HepG2 (cell line): ENCODE results near the gene TTC39B. TPM values are rescaled to one million over a fixed set of nuclear protein-coding genes. Genes with fewer than 3 reads are reported as not detected.

ENCODE experiments used
- ATAC-seq: fragments of 200-7000 bp; cut with Tn5 transposase; 3 replicates; pipeline ENCODE4 v1.9.1; 2020; ENCODE audit warnings: mild to moderate bottlenecking, moderate library complexity
- BruUV-seq: library from RNA; stranded (reverse); fragments of 400-500 nt; replicated peaks from 2 replicates; lab custom pipeline; 2021; lab: Mats Ljungman, UMichigan
- CTCF ChIA-PET: fragments of 300-600 bp; formaldehyde crosslinking; extraction: SDS; loops from one replicate; lab custom pipeline; 2021; ENCODE audit warnings: low total read pairs, inconsistent platforms, low intra/inter-chr PET ratio; lab: Yijun Ruan, JAX
- POLR2A ChIA-PET: fragments of 350-600 bp; sonication (Branson Sonifier 250); formaldehyde crosslinking; loops from one replicate; lab custom pipeline; 2020; ENCODE audit warnings: antibody characterized with exemption, inconsistent platforms; lab: Yijun Ruan, JAX
- DNase-seq: peaks from one replicate; pipeline ENCODE4 v3.0.0-alpha.2; 2015; ENCODE audit warnings: low spot score
- FAIRE-seq: peaks from 3 replicates; lab custom pipeline; 2011; peaks lifted over from hg19 to GRCh38; lab: Jason Lieb, UNC
- H2AFZ ChIP-seq: one replicate; pipeline ENCODE4 v1.6.1; 2011; ENCODE audit warnings: low read length, inconsistent platforms
- H3K27ac ChIP-seq: fragments of 300-600 bp; 3 replicates; pipeline ENCODE4 v1.8.0; 2011; ENCODE audit warnings: mixed run types, mild to moderate bottlenecking, mixed read lengths, low read length, inconsistent platforms; ENCODE audit not compliant: insufficient read depth; ENCODE audit errors: extremely low read length
- H3K27me3 ChIP-seq, 2 experiments: fragments of 200-600 bp in 1 of 2; 2 replicates in 1 of 2; 3 replicates in 1 of 2; pipeline versions ENCODE4 v1.6.0 to v1.8.0; 2011; ENCODE audit warnings: low read length in 2 of 2, mild to moderate bottlenecking in 2 of 2, moderate library complexity in 2 of 2, inconsistent platforms in 1 of 2; ENCODE audit not compliant: insufficient read depth in 2 of 2, control insufficient read depth in 1 of 2
- H3K36me3 ChIP-seq, 2 experiments: fragments of 200-600 bp in 1 of 2; replicated peaks in 1 of 2; 2 replicates in 1 of 2; 3 replicates in 1 of 2; pipeline versions ENCODE4 v1.5.1 to v1.8.0; 2011; ENCODE audit warnings: low read length in 2 of 2, inconsistent platforms in 1 of 2; ENCODE audit not compliant: insufficient read depth in 2 of 2, control insufficient read depth in 1 of 2
- H3K4me1 ChIP-seq: 2 replicates; pipeline ENCODE4 v1.5.1; 2012; ENCODE audit warnings: low read length, inconsistent platforms; ENCODE audit not compliant: insufficient read depth
- H3K4me2 ChIP-seq: 2 replicates; pipeline ENCODE4 v1.6.0; 2011; ENCODE audit warnings: low read depth, low read length, inconsistent platforms
- H3K4me3 ChIP-seq, 3 experiments: fragments of 200-600 bp in 1 of 3; sonication (generic), shearing (Covaris generic) in 1 of 3; replicated peaks in 1 of 3; 2 replicates each; pipeline ENCODE4 v1.5.1; 2011 to 2016; ENCODE audit warnings: low read length in 3 of 3, inconsistent platforms in 2 of 3, low read depth in 2 of 3, mild to moderate bottlenecking in 2 of 3, control low read depth in 1 of 3, mixed read lengths in 1 of 3; ENCODE audit not compliant: insufficient read depth in 1 of 3
- H3K79me2 ChIP-seq: one replicate; pipeline ENCODE4 v1.6.1; 2011; ENCODE audit warnings: low read length, inconsistent platforms; ENCODE audit not compliant: insufficient read depth
- H3K9ac ChIP-seq: 2 replicates; pipeline ENCODE4 v1.6.0; 2011; ENCODE audit warnings: mild to moderate bottlenecking, low read depth, low read length, inconsistent platforms; ENCODE audit not compliant: insufficient read depth
- H3K9me3 ChIP-seq: 2 replicates; pipeline ENCODE4 v1.5.1; 2012; ENCODE audit warnings: mild to moderate bottlenecking, low read length
- H4K20me1 ChIP-seq: 2 replicates; pipeline ENCODE4 v1.6.0; 2011; ENCODE audit warnings: inconsistent platforms, mild to moderate bottlenecking, low read length, moderate library complexity; ENCODE audit not compliant: insufficient read depth
- GABPA ChIP-seq, 2 experiments: IDR thresholded peaks; 2 replicates each; pipeline ENCODE4 v1.6.1; 2011 to 2016; ENCODE audit warnings: low read depth in 2 of 2, low read length in 1 of 2, missing biosample characterization in 1 of 2, missing genetic modification characterization in 1 of 2
- KLF15 ChIP-seq: sonication (generic); formaldehyde crosslinking; IDR thresholded peaks from 2 replicates; pipeline ENCODE4 v1.8.1; 2023; ENCODE audit warnings: borderline replicate concordance, mild to moderate bottlenecking, inconsistent platforms, missing genetic modification reagents, mixed read lengths
- MTA3 ChIP-seq: sonication (generic); formaldehyde crosslinking; IDR thresholded peaks from 2 replicates; pipeline ENCODE4 v1.4.0; 2020; ENCODE audit warnings: missing genetic modification reagents
- MTF1 ChIP-seq: sonication (generic); formaldehyde crosslinking; IDR thresholded peaks from 2 replicates; pipeline ENCODE4 v1.5.0; 2020; ENCODE audit warnings: missing genetic modification reagents
- NFRKB ChIP-seq: fragments of 450-650 bp; IDR thresholded peaks from 2 replicates; pipeline ENCODE4 v1.6.1; 2017
- POGK ChIP-seq: sonication (generic); formaldehyde crosslinking; conservative IDR thresholded peaks from 2 replicates; pipeline ENCODE4 v1.8.0; 2022; ENCODE audit warnings: mild to moderate bottlenecking, moderate library complexity, missing genetic modification reagents
- POLR2A ChIP-seq, 2 experiments: IDR thresholded peaks; 2 replicates each; pipeline ENCODE4 v1.6.1; 2011; ENCODE audit warnings: low read depth in 2 of 2, low read length in 2 of 2, mild to moderate bottlenecking in 1 of 2, moderate library complexity in 1 of 2; ENCODE audit not compliant: insufficient read depth in 1 of 2
- RXRB ChIP-seq: IDR thresholded peaks from 2 replicates; pipeline ENCODE4 v1.6.1; 2016; ENCODE audit warnings: borderline replicate concordance, missing genetic modification reagents, missing compliant biosample characterization
- SETDB1 ChIP-seq: sonication (generic); formaldehyde crosslinking; IDR thresholded peaks from 2 replicates; pipeline ENCODE4 v1.5.1; 2020; ENCODE audit warnings: missing genetic modification reagents, mild to moderate bottlenecking, borderline replicate concordance
- TRIM22 ChIP-seq: fragments of 450-650 bp; IDR thresholded peaks from 2 replicates; pipeline ENCODE4 v1.6.1; 2017
- ZBTB4 ChIP-seq: sonication (generic); formaldehyde crosslinking; IDR thresholded peaks from 2 replicates; pipeline ENCODE4 v1.4.0; 2020; ENCODE audit warnings: missing genetic modification reagents, mild to moderate bottlenecking, borderline replicate concordance
- ZFYVE20 ChIP-seq: sonication (generic); formaldehyde crosslinking; IDR thresholded peaks from 2 replicates; pipeline ENCODE4 v1.8.0; 2023; ENCODE audit warnings: low read depth, mild to moderate bottlenecking, moderate library complexity, missing genetic modification reagents, borderline replicate concordance
- ZNF337 ChIP-seq: sonication (generic); formaldehyde crosslinking; IDR thresholded peaks from 2 replicates; pipeline ENCODE4 v1.5.1; 2020; ENCODE audit warnings: missing genetic modification reagents, low read depth, mild to moderate bottlenecking, borderline replicate concordance
- ZNF44 ChIP-seq: sonication (generic); formaldehyde crosslinking; IDR thresholded peaks from 2 replicates; pipeline ENCODE4 v1.5.1; 2020; ENCODE audit warnings: mild to moderate bottlenecking, missing genetic modification reagents
- ZNF724P ChIP-seq: sonication (generic); formaldehyde crosslinking; IDR thresholded peaks from 2 replicates; pipeline ENCODE4 v1.8.0; 2022; ENCODE audit warnings: missing genetic modification reagents, borderline replicate concordance
- WGBS: methylation state at CpG from one replicate; pipeline ENCODE4 v1.1.6; 2017; ENCODE audit warnings: low lambda C conversion rate; 5-methylcytosine and 5-hydroxymethylcytosine counted together
- in situ Hi-C: cut with HindIII; loops from 2 replicates; pipeline ENCODE4 v1.10.0; 2017; ENCODE audit warnings: low pct_unique_long_range_greater_than_20kb; ENCODE audit not compliant: extremely low pct_ligation_motif_present
- intact Hi-C: fragments of 100-400 bp; cut with micrococcal nuclease; formaldehyde crosslinking; loops from one replicate; pipeline ENCODE4 v1.10.0; 2022; ENCODE audit not compliant: unreplicated experiment
- polyA plus RNA-seq, 8 experiments: library from polyadenylated mRNA; depleted of rRNA in 3 of 8; stranded (reverse) in 7 of 8; unstranded in 1 of 8; fragments of >200 nt; fragmentation: Illumina TruSeq in 4 of 8; extraction: Trizol in 4 of 8; gene quantifications; 2 replicates each; pipeline versions ENCODE4 v1.2.1 to v1.2.3, GENCODE V29; 2011 to 2016; ENCODE audit warnings: low read depth in 4 of 8, missing spikeins in 1 of 8, mixed read lengths in 1 of 8; ENCODE audit not compliant: insufficient read depth in 1 of 8
- total RNA-seq, 5 experiments: library from RNA; depleted of rRNA; stranded (reverse); fragments of >200 nt; fragmentation: Illumina TruSeq; extraction: Trizol; gene quantifications; 2 replicates each; pipeline ENCODE4 v1.2.3, GENCODE V29; 2016; ENCODE audit warnings: low read depth in 1 of 5

The TTC39B gene
- total and polyA plus RNA-seq, 2 of the 13 experiments (the other 11 are each of a cell fraction or from before 2014, with no cell fraction given): 14.3 to 19.4 TPM

- TF ChIP-seq NFRKB (no peak), KLF15 (CRISPR knock-in tag) (no peak), GABPA (IDR thresholded peaks at IDR 0.05; ENCODE audit: low read depth, low read length) (no peak), GABPA (CRISPR knock-in tag; IDR thresholded peaks at IDR 0.05; ENCODE audit: low read depth) (no peak), ZBTB4 (CRISPR knock-in tag) (no peak), ZNF44 (no peak), TRIM22 (no peak), MTF1 (CRISPR knock-in tag) (no peak), ZFYVE20 (CRISPR knock-in tag) (no peak), SETDB1 (CRISPR knock-in tag) (no peak), POGK (CRISPR knock-in tag) (no peak), ZNF724P (CRISPR knock-in tag) (no peak), RXRB (CRISPR knock-in tag) (no peak), ZNF337 (CRISPR knock-in tag) (no peak), POLR2A (IDR thresholded peaks at IDR 0.05; ENCODE audit: insufficient read depth in 1 of 2, low read depth in 2 of 2, low read length in 2 of 2) (no peak), MTA3 (CRISPR knock-in tag) (no peak)
- FAIRE-seq (no peak), DNase-seq (no peak), ATAC-seq (no peak)
- Histone ChIP-seq H3K36me3 (no peaks in the 10 kb centered on the region; a peak in 3 of 5 replicates), H3K27ac (no peak overlapping the region), H3K27me3 (no peaks in the 10 kb centered on the region), H4K20me1 (no peaks in the 10 kb centered on the region), H3K4me1 (peaks cover 21% of the 10 kb centered on the region), H2AFZ (no peak overlapping the region), H3K4me3 (no peak overlapping the region), H3K4me2 (no peak overlapping the region), H3K9ac (no peak overlapping the region), H3K9me3 (no peaks in the 10 kb centered on the region), H3K79me2 (no peaks in the 10 kb centered on the region)
- CTCF ChIA-PET: no interaction called here
- intact Hi-C loops (no loop called here), in situ Hi-C loops (no loop called here)
- 96% methylated on average over 4 of the region's 4 CpGs for WGBS
- POLR2A ChIA-PET: no interaction called here
- BruUV-seq: no TSS peak
Observed at GRCh38 chr9:15256426-15256825, 50.6 kb downstream of the TTC39B start.
